Heart left ventricle (tissue), 16 donors: Measurements from ENCODE around the gene SPESP1. TPM values are rescaled to one million over a fixed set of nuclear protein-coding genes. Genes with fewer than 3 reads are reported as not detected.

Source experiments
- ATAC-seq, 4 donors: fragments of 200-7000 bp; cut with Tn5 transposase; one replicate each; pipeline ENCODE4 v1.9.1; 2020 to 2022; ENCODE audit warnings: moderate library complexity in 4 of 4, mild to moderate bottlenecking in 3 of 4, moderate number of reproducible peaks in 1 of 4
- DNase-seq, 5 donors: peaks; one replicate each; pipeline ENCODE4 v3.0.0-alpha.2; 2020
- H3K27ac ChIP-seq, 12 donors: fragments of 200-600 bp; sonication (generic) in 4 of 12; one replicate each; pipeline versions ENCODE4 v1.5.0 to v1.8.0; 2016 to 2022; ENCODE audit warnings: mild to moderate bottlenecking in 2 of 12
- H3K27me3 ChIP-seq, 9 donors: fragments of 200-600 bp; sonication (generic) in 2 of 9; one replicate each; pipeline versions ENCODE4 v1.5.1 to v1.8.0; 2016 to 2022; ENCODE audit warnings: mild to moderate bottlenecking in 3 of 9
- H3K36me3 ChIP-seq, 9 donors: fragments of 200-600 bp; sonication (generic) in 2 of 9; one replicate each; pipeline versions ENCODE4 v1.5.0 to v1.8.0; 2018 to 2022; ENCODE audit warnings: mild to moderate bottlenecking in 2 of 9
- H3K4me1 ChIP-seq, 12 donors: fragments of 200-600 bp; sonication (generic) in 4 of 12; one replicate each; pipeline versions ENCODE4 v1.5.0 to v1.8.0; 2016 to 2022; ENCODE audit warnings: mild to moderate bottlenecking in 3 of 12
- H3K4me3 ChIP-seq, 12 donors: fragments of 200-600 bp; sonication (generic) in 4 of 12; one replicate each; pipeline versions ENCODE4 v1.5.0 to v1.8.0; 2017 to 2022; ENCODE audit warnings: mild to moderate bottlenecking in 9 of 12, moderate library complexity in 4 of 12
- H3K9me3 ChIP-seq, 12 donors: fragments of 200-600 bp; sonication (generic) in 4 of 12; one replicate each; pipeline versions ENCODE4 v1.5.0 to v1.8.0; 2016 to 2022; ENCODE audit warnings: mild to moderate bottlenecking in 1 of 12
- POLR2A ChIP-seq, 2 donors: fragments of 450-650 bp; IDR thresholded peaks; one replicate each; pipeline ENCODE4 v1.6.1; 2017; ENCODE audit warnings: antibody characterized with exemption in 2 of 2, mild to moderate bottlenecking in 2 of 2, moderate library complexity in 2 of 2
- WGBS, 4 donors: extraction: QIAGEN DNeasy Blood & Tissue Kit in 2 of 4; methylation state at CpG; one replicate each; pipeline versions ENCODE4 v1.1.5 to v1.1.7; 2013 to 2018; 5-methylcytosine and 5-hydroxymethylcytosine counted together
- intact Hi-C, 10 donors: fragments of 100-400 bp; cut with DNase I; formaldehyde crosslinking; loops; one replicate each; pipeline versions ENCODE4 v1.11.1 to v1.14.2; 2022
- polyA plus RNA-seq, 2 donors: library from polyadenylated mRNA; stranded (reverse); fragments of 200-250 nt; gene quantifications; one replicate each; pipeline ENCODE4 v1.2.3, GENCODE V29; 2013
- total RNA-seq, 9 donors: library from RNA; depleted of rRNA in 2 of 9; stranded (reverse); fragments of >200 nt in 2 of 9; fragmentation: NEBNext Ultra II Directional in 3 of 9; extraction: Animal tissue kit (Norgen Biotek cat#: 25700) in 3 of 9; gene quantifications; one replicate each; pipeline versions ENCODE4 v1.1.0 to v1.2.4, GENCODE V29; 2016 to 2023
- TF ChIP-seq, protein P1 (sequence below), 12 donors: fragments of 200-600 bp; sonication (generic) in 4 of 12; IDR thresholded peaks; one replicate each; pipeline versions ENCODE4 v1.5.0 to v1.8.0; 2018 to 2022; ENCODE audit warnings: antibody characterized with exemption in 12 of 12, mild to moderate bottlenecking in 5 of 12
- donor health status: ischemic (EF 13 %, LVEDD 7.1; RV severe dilation, severe dysfunction).
- donor health status: healthy with polysubstance abuse.
- donor health status: DM: no; HTN: yes; CAD: no.
- donor health status: DM: no; HTN: no; CAD: no.
- donor health status: ischemic (EF 25% LVEDD 6.9; RV normal size, moderate dysfunction).
- donor health status: ischemic (EF 25% LVEDD 5.7; RV mildly dilated, moderate dysfunction).
- donor health status: healthy.
- donor health status: DM: yes; HTN: yes; CAD: no.
- donor health status: ischemic (EF 35%, LVEDD 5.7; RV mildly dilated, moderate dysfunction).
- donor health status: nonischemic (EF 11% LVEDD 7.7; RV severe dilation, severe dysfunction).
- donor health status: DM: yes; HTN: yes; CAD: no.
- donor health status: PGD.
- donor health status: ischemic (EF 29% LVEDD 5.4; RV normal size, mild dysfunction).
- donor health status: nonischemic (EF 23%, LVEDD 6.1; RV moderate dilation, normal function).

The SPESP1 gene
- total and polyA plus RNA-seq, 11 donors, result 1.2 to 11.0 (median 4.9) TPM; not detected in 1

- intact Hi-C loops, result no loop called here
- Histone ChIP-seq H3K27ac (no peak overlapping the region), H3K9me3 (no peaks in the 10 kb centered on the region), H3K4me1 (no peaks in the 10 kb centered on the region), H3K36me3 (no peaks in the 10 kb centered on the region), H3K4me3 (no peak overlapping the region), H3K27me3 (no peaks in the 10 kb centered on the region)
- no peak for ATAC-seq
- WGBS, 4 donors, result 50 to 66% (median 51%) methylated on average over 4 of the region's 4 CpGs
- TF ChIP-seq, protein P1, sequence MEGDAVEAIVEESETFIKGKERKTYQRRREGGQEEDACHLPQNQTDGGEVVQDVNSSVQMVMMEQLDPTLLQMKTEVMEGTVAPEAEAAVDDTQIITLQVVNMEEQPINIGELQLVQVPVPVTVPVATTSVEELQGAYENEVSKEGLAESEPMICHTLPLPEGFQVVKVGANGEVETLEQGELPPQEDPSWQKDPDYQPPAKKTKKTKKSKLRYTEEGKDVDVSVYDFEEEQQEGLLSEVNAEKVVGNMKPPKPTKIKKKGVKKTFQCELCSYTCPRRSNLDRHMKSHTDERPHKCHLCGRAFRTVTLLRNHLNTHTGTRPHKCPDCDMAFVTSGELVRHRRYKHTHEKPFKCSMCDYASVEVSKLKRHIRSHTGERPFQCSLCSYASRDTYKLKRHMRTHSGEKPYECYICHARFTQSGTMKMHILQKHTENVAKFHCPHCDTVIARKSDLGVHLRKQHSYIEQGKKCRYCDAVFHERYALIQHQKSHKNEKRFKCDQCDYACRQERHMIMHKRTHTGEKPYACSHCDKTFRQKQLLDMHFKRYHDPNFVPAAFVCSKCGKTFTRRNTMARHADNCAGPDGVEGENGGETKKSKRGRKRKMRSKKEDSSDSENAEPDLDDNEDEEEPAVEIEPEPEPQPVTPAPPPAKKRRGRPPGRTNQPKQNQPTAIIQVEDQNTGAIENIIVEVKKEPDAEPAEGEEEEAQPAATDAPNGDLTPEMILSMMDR (IDR thresholded peaks at IDR 0.05), result no peak
- no peak for TF ChIP-seq POLR2A (IDR thresholded peaks at IDR 0.05)
- no peak for DNase-seq
These were observed 53.7 kb downstream of the SPESP1 start for GRCh38 chr15:68983961-68984481.

GRCh38 chr15:68984586-68984985, 54.3 kb downstream of the SPESP1 start:
- TF ChIP-seq, protein P1 (IDR thresholded peaks at IDR 0.05), result no peak
- no peak for TF ChIP-seq POLR2A (IDR thresholded peaks at IDR 0.05)
- no peak overlapping the region for H3K27ac ChIP-seq
- H3K9me3 ChIP-seq, result no peaks in the 10 kb centered on the region
- ATAC-seq (no peak), DNase-seq (no peak)
- no peaks in the 10 kb centered on the region for H3K27me3 ChIP-seq
- no peaks in the 10 kb centered on the region for H3K36me3 ChIP-seq
- 95 to 98% (median 96%) methylated on average over 3 of the region's 3 CpGs for WGBS, 4 donors
- H3K4me3 ChIP-seq, result no peak overlapping the region
- intact Hi-C loops, result no loop called here
- H3K4me1 ChIP-seq, result peaks cover 0 to 2% (median 0%) of the 10 kb centered on the region in 12 donors

- TF ChIP-seq, protein P1 (IDR thresholded peaks at IDR 0.05), result no peak
- TF ChIP-seq POLR2A (IDR thresholded peaks at IDR 0.05), result no peak
- DNase-seq, result no peak
- 73 to 82% (median 77%) methylated on average over 5 of the region's 5 CpGs for WGBS, 4 donors
- Histone ChIP-seq H3K36me3 (no peaks in the 10 kb centered on the region), H3K9me3 (no peaks in the 10 kb centered on the region), H3K4me1 (peaks cover 0 to 10% (median 0%) of the 10 kb centered on the region in 12 donors), H3K27me3 (no peaks in the 10 kb centered on the region), H3K27ac (no peak overlapping the region), H3K4me3 (no peak overlapping the region)
- ATAC-seq, result no peak
- intact Hi-C loops, result no loop called here
These were observed 55.1 kb downstream of the SPESP1 start for GRCh38 chr15:68985361-68985891.

- DNase-seq (no peak), ATAC-seq (no peak)
- Histone ChIP-seq H3K27ac (no peak overlapping the region), H3K27me3 (no peaks in the 10 kb centered on the region), H3K4me3 (no peak overlapping the region), H3K9me3 (no peaks in the 10 kb centered on the region), H3K36me3 (no peaks in the 10 kb centered on the region), H3K4me1 (peaks cover 0 to 19% (median 2%) of the 10 kb centered on the region in 12 donors)
- intact Hi-C loops, result no loop called here
- TF ChIP-seq, protein P1 (IDR thresholded peaks at IDR 0.05), result no peak
- TF ChIP-seq POLR2A (IDR thresholded peaks at IDR 0.05), result no peak
- WGBS, 4 donors, result 78 to 79% (median 78%) methylated on average over 5 of the region's 5 CpGs
These were observed 56.0 kb downstream of the SPESP1 start for GRCh38 chr15:68986322-68986721.
